Ovary (tissue), 9 donors: ENCODE results near the gene THY1. TPM values are rescaled to one million over a fixed set of nuclear protein-coding genes. Genes with fewer than 3 reads are reported as not detected.
A peak's percentile ranks its signal among the peaks of the same experiment; 100 is the strongest.

Source experiments
- DNase-seq, 5 donors: peaks; one replicate each; pipeline ENCODE4 v3.0.0-alpha.2; 2019 to 2020
- H3K27ac ChIP-seq, 2 donors: fragments of 200-600 bp; one replicate each; pipeline versions ENCODE4 v1.5.1 to v1.8.0; 2019 to 2022
- H3K27me3 ChIP-seq: fragments of 200-600 bp; one replicate; pipeline ENCODE4 v1.8.0; 2022
- H3K36me3 ChIP-seq: fragments of 200-600 bp; sonication (generic); one replicate; pipeline ENCODE4 v1.5.1; 2019
- H3K4me1 ChIP-seq: one replicate; pipeline ENCODE4 v1.8.1; 2013; ENCODE audit warnings: mild to moderate bottlenecking, moderate library complexity; ENCODE audit not compliant: insufficient read depth
- H3K4me3 ChIP-seq: fragments of 200-600 bp; sonication (generic); one replicate; pipeline ENCODE4 v1.5.1; 2017
- H3K9me3 ChIP-seq, 2 donors: fragments of 200-600 bp in 1 of 2; sonication (generic) in 1 of 2; one replicate each; pipeline versions ENCODE4 v1.5.1 to v1.8.1; 2013 to 2019; ENCODE audit warnings: mild to moderate bottlenecking in 1 of 2, moderate library complexity in 1 of 2
- EP300 ChIP-seq: sonication (generic); formaldehyde crosslinking; IDR thresholded peaks from one replicate; pipeline ENCODE4 v1.6.1; 2017; ENCODE audit warnings: antibody characterized with exemption
- POLR2A ChIP-seq: fragments of 450-650 bp; IDR thresholded peaks from one replicate; pipeline ENCODE4 v1.6.1; 2017; ENCODE audit warnings: antibody characterized with exemption, mild to moderate bottlenecking, moderate library complexity
- WGBS, 3 donors: extraction: QIAGEN DNeasy Blood & Tissue Kit in 1 of 3; methylation state at CpG; one replicate each; pipeline versions ENCODE4 v1.1.5 to v1.1.7; 2013 to 2017; 5-methylcytosine and 5-hydroxymethylcytosine counted together
- intact Hi-C, 4 donors: fragments of 100-400 bp; cut with DNase I; formaldehyde crosslinking; loops; one replicate each; pipeline versions ENCODE4 v1.11.0 to v1.15.1; 2022 to 2023
- polyA plus RNA-seq, 2 donors: library from polyadenylated mRNA; stranded (reverse); fragments of 200-250 nt in 1 of 2; fragments of 350-450 nt in 1 of 2; fragmentation: Illumina TruSeq in 1 of 2; extraction: RNeasy Lipid Tissue Mini Kit (QIAGEN cat#74804) in 1 of 2; gene quantifications; one replicate each; pipeline ENCODE4 v1.2.3, GENCODE V29; 2013 to 2014
- total RNA-seq, 7 donors: library from RNA; depleted of rRNA in 2 of 7; stranded (reverse); fragments of >200 nt in 2 of 7; fragmentation: NEBNext Ultra II Directional in 3 of 7; extraction: Animal tissue kit (Norgen Biotek cat#: 25700) in 3 of 7; gene quantifications; one replicate each; pipeline versions ENCODE4 v1.1.0 to v1.2.4, GENCODE V29; 2016 to 2023
- TF ChIP-seq, protein P1 (sequence below), 3 donors: fragments of 450-650 bp in 2 of 3; fragments of 200-600 bp in 1 of 3; IDR thresholded peaks; one replicate each; pipeline versions ENCODE4 v1.5.1 to v1.8.0; 2016 to 2022; ENCODE audit warnings: antibody characterized with exemption in 3 of 3, mild to moderate bottlenecking in 1 of 3
- donor health status: DM: no; HTN: no; CAD: no; lungs with moderate emphysema.
- donor health status: DM: no; HTN: no; CAD: no.
- donor health status: Bipolar disorder and iron deficiency.
- donor health status: DM: yes; HTN: yes; CAD: no.
- donor health status: DM: no; HTN: no; CAD: no.
- donor health status: DM: yes; HTN: yes; CAD: no.

The THY1 gene
- total and polyA plus RNA-seq, 9 donors: 0.36 to 123 (median 15.0) TPM

- Histone ChIP-seq H3K27ac (no peak overlapping the region), H3K4me1 (peaks cover 5% of the 10 kb centered on the region), H3K9me3 (no peaks in the 10 kb centered on the region), H3K27me3 (no peaks in the 10 kb centered on the region), H3K36me3 (no peaks in the 10 kb centered on the region), H3K4me3 (no peak overlapping the region)
- WGBS, 3 donors: 42 to 59% (median 45%) methylated on average over 14 of the region's 14 CpGs
- no peak for DNase-seq
- intact Hi-C loops: no loop called here
- no peak for TF ChIP-seq EP300
- no peak for TF ChIP-seq POLR2A
- TF ChIP-seq, protein P1, sequence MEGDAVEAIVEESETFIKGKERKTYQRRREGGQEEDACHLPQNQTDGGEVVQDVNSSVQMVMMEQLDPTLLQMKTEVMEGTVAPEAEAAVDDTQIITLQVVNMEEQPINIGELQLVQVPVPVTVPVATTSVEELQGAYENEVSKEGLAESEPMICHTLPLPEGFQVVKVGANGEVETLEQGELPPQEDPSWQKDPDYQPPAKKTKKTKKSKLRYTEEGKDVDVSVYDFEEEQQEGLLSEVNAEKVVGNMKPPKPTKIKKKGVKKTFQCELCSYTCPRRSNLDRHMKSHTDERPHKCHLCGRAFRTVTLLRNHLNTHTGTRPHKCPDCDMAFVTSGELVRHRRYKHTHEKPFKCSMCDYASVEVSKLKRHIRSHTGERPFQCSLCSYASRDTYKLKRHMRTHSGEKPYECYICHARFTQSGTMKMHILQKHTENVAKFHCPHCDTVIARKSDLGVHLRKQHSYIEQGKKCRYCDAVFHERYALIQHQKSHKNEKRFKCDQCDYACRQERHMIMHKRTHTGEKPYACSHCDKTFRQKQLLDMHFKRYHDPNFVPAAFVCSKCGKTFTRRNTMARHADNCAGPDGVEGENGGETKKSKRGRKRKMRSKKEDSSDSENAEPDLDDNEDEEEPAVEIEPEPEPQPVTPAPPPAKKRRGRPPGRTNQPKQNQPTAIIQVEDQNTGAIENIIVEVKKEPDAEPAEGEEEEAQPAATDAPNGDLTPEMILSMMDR (IDR thresholded peaks at IDR 0.05): no peak
These were observed 710 bp upstream of the THY1 start for GRCh38 chr11:119423509-119424254.

DNA sequence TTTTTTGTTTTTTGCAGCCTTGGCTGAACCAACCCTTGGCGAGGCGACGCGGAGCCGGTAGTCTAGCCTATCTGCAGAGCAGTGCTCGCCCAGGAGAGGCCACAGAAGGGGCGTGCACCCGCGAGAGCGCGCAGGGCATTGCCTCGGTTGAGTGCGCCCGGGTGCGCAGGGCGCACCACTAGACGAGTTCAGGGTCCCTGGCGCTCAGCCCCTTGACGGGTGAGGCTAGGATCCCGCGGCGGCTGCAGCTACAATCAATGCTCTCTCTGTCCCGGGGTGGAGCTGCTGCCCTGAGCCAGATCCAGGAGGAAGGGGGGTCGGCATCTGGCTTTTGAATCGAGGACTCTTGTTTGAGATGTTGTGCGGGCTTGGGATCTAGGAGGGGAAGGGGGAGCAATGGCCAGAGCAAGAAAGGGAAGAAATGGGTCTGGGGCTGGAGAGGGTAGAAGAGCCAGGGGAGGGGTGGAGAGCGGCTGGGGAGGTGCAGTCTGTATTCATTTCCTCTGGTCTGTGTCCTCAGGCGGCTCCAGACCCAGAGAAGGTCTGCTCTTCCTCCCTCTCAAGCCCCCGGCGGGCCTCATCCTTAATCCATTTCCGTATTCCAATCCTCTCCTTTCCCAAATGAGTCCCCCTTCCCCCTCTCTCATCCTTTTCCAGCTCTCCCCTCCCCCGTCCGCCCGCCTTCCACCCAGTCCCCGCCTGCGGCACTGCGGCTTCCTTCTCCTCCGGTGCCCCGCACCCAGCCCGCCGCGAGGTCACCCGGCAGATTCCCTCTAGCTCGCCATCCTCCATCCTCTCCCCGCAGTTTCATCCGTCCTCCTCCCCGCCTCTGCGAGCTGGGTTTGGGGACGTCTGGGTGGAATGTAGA lies 797 bp downstream of the THY1 start:
- TF ChIP-seq POLR2A (no peak), EP300 (no peak)
- TF ChIP-seq, protein P1 (IDR thresholded peaks at IDR 0.05): no peak
- Histone ChIP-seq H3K27me3 (no peaks in the 10 kb centered on the region), H3K9me3 (no peaks in the 10 kb centered on the region), H3K4me1 (peaks cover 5% of the 10 kb centered on the region), H3K4me3 (peak overlapping the region; percentile 42), H3K36me3 (no peaks in the 10 kb centered on the region), H3K27ac (no peak overlapping the region)
- intact Hi-C loops: no loop called here
- whole genome bisulfite sequencing, 3 donors: 1% methylated on average over 48 to 49 of the region's 49 CpGs
- DNase-seq: no peak

DNA sequence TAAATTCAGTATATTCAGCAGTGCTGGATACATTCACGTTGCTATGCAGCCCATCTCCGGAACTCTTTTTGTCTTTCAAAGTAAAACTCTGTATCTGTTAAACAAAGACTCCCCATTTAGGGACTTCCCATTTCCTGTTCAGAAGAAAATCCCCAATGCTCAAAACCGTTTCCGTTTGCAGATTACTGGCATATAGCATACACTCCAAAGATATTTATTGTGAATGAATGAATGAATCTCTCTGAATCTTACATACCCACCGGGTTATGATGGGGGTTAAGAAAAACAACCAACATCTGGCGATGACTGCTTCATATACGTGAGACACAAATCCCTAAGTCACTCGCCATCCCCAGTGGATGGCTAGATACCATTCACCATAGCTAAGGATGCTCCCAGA lies 1.6 kb downstream of the THY1 start:
- Histone ChIP-seq H3K27me3 (no peaks in the 10 kb centered on the region), H3K9me3 (no peaks in the 10 kb centered on the region), H3K4me1 (peaks cover 5% of the 10 kb centered on the region), H3K4me3 (no peak overlapping the region), H3K27ac (no peak overlapping the region), H3K36me3 (no peaks in the 10 kb centered on the region)
- intact Hi-C loops: no loop called here
- 26 to 32% (median 28%) methylated on average over 8 of the region's 8 CpGs for WGBS, 3 donors
- no peak for DNase-seq
- TF ChIP-seq EP300: no peak
- no peak for TF ChIP-seq POLR2A
- TF ChIP-seq, protein P1 (IDR thresholded peaks at IDR 0.05): no peak

DNA sequence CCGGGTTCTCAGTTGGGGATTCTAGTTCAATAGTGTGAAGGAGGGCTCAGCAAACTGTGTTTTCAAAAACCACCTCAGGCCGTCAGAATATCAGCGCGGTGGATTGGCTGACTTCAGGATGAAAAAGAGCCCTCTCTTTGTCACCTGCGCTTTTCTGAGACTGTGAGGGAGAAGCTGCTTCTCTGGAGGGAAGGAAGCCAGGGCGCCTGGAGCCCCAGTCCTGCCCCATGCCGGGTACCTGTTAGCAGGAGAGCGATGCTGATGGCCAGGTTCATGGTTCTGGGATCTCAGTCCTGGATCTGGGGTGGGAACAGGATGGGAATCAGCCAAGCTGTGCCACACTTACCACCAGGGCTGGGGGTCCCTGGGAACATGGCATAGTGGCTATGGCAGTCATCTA lies 2.3 kb downstream of the THY1 start:
- TF ChIP-seq EP300 (no peak), POLR2A (no peak)
- TF ChIP-seq, protein P1 (IDR thresholded peaks at IDR 0.05): no peak
- intact Hi-C loops: no loop called here
- DNase-seq: no peak
- Histone ChIP-seq H3K27me3 (no peaks in the 10 kb centered on the region), H3K4me3 (no peak overlapping the region), H3K36me3 (no peaks in the 10 kb centered on the region), H3K4me1 (peaks cover 5% of the 10 kb centered on the region), H3K9me3 (no peaks in the 10 kb centered on the region), H3K27ac (no peak overlapping the region)
- 76 to 84% (median 82%) methylated on average over 8 of the region's 8 CpGs for WGBS, 3 donors
